HG02981 (cell line): ENCODE data around the gene SLC25A29.
"Not testable (repeated sequence)": the region's sequence is repeated elsewhere in the genome, so short reads cannot be mapped to it uniquely, and the experiment has no call there.

ENCODE experiments used
- ATAC-seq: cut with Tn5 transposase; IDR thresholded peaks from one replicate; pipeline ENCODE4 v1.9.1; 2021; ENCODE audit warnings: mild to moderate bottlenecking, moderate library complexity; ENCODE audit not compliant: unreplicated experiment

The SLC25A29 gene

DNA sequence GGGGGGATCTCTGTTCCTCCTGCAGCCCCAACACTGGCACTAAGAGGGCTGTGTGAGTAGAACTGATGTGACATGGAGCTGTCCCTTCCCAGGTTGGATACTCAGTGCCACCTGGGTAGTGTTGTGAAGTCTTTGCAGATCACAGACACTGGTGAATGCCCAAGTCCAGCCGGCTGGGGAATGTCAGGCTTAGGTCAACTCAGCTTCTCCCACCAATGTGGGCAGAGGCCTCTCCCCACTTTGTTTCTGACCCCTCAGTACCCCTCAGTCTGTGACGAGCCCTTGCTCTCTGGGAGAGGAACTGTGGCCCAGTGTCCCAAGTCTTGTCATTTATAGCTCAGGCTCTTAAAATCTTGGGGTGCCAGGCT is 11.3 kb downstream of the SLC25A29 start:
- ATAC-seq, result no peak

DNA sequence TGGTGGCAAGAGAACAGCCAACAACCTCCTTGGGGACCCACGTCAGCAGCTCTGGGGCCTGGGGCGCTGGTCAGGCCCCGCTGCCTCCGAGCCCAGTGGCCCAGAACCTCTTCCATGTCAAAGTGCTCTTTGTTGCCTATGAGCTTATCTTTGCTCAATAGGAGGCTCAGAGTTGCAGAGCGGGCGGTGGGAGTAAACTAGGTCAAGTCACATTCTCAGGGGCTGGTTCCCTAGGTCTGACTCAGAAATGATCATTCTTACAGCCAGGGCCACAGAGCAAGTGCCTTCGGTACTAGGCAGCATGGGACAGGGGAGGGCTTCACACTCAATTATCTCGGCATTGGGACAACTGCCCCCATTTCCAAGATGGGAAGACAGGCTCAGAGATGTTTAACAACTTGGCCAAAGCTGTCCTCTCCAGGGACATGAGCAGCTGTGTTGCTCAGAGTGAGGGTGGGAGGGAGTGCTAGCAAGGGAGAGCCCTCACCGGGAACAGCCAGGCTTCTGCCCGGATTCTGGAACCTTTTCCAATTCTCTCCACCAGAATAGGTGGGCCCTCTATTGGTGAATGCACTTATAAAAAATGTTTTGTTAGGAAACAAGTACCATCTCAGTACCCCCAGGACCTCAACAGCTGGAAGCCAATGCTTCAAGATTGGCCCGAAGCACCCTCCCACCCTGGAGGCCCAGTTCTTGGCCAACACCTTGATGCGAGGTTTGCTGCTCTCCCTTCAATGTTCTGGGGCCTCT is 11.9 kb downstream of the SLC25A29 start:
- ATAC-seq, result no peak

DNA sequence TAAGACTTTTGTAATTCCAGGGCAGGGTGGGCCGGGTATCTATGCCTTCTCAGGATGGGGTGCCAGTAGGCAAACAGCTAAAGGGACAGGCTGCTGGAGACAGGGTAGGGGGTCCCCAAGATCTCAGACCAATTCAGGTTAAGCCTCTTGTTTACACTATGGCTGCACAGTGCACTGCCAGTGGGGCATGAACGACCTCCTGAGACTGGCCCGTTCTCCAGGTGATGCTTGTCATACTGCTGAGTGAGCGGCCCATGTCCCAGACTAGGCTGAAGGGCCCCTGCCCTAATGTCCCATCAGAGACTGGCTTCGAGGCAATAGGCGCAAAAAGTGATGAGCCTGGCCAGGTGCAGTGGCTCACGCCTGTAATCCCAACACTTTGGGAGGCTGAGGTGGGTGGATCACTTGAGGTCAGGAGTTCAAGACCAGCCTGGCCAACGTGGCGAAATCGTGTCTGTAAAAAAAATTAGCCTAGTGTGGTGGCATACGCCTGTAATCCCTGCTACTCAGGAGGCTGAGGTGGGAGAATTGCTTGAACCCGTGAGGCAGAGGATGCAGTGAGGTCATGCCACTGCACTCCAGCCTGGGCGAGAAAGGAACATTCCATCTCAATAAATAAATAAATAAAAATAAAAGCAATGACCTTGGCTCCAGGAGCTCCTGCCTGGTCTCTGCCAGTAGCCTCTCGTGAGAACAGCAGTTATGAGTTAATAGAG is 12.6 kb downstream of the SLC25A29 start:
- ATAC-seq, result no peak

DNA sequence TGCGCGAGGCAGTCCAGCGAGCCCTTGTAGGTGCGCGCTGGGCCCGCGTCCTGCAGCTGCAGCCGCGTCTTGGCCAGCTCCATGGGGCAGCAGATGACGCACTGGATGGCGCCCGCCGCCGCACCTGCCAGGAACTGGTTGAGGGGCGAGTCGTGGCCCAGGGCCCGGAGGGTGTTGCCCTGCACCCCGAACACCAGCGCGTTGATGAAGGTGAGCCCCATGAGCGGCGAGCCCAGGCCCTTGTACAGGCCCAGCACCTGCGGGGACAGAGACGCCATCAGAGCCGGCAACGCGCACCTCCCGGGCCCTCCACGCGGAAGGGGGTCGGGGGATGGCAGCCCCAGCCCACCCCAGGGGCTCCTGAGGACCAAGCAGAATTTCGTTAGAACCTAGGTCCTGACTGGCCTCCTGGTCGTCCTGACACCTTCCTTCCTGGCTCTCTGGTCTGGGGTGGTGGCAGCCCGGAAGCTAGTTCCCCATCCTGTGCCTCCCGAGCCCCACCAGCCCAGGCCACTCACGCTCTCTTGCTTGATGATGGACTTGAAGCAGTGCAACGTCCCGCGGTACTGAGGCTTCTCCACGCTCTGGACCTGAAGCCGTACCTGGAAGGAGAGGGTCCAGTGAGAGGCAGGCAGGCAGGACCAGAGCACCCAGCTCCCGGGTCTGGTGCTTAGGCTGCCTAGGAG is 13.3 kb downstream of the SLC25A29 start:
- ATAC-seq, result no peak

DNA sequence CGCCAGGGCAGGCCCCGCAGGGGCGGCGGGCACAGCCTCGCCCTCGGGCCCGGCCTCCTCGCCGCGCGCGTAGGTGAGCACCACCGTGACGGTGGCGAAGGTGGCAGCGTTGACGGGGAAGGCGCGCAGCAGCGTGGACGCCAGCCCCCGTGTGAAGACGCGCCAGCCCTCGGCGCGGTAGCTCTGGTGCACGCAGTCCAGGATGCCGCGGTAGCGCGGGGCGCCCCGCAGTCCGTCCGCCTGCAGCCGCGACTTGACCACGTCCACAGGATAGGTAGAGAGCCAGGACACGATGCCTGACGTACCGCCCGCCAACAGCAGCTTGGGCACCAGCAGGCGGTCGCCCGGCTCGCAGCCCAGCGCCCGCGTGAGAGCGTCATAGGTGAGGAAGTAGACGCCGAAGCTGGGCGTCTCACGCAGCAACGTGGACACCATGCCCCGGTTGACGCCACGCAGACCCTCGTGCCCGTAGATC is 13.9 kb downstream of the SLC25A29 start:
- no peak for ATAC-seq

DNA sequence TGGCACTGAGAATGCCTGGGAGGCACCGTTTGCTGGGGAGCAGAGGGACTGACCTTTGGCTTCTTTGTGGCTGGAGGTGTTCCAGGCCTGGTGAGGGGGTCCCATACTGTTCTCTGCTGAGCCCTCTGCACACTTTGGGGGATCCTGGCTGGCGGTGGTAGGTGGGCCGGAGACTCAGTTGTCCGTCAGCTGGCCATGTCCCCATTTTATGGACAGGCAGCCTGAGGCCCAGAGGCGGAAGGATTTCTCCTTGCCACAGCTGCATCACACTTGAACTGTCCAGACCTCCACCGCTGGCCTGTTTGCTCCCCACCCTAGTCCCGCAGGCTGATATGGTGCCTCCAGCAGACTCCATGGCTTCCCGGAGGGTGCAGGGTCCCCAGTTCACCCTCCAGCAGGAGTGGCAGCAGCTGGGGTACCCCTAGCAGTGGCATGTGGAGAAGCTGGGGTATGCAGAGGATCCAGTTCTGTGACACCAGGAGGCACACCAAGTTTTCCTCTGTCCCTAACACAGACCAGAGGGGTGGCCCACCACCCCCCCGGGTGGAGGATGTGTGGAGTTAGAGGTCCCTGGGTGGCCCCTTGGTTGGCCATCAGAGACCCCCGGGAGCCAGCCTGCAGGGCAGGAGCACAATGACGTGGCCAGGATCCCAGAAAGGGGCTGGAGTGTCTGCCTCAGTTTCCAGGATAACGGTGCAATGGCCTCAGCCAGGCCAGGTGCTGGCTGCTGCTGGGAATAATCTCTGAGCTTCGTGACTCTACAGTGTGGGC is 14.8 kb downstream of the SLC25A29 start:
- ATAC-seq, result no peak

DNA sequence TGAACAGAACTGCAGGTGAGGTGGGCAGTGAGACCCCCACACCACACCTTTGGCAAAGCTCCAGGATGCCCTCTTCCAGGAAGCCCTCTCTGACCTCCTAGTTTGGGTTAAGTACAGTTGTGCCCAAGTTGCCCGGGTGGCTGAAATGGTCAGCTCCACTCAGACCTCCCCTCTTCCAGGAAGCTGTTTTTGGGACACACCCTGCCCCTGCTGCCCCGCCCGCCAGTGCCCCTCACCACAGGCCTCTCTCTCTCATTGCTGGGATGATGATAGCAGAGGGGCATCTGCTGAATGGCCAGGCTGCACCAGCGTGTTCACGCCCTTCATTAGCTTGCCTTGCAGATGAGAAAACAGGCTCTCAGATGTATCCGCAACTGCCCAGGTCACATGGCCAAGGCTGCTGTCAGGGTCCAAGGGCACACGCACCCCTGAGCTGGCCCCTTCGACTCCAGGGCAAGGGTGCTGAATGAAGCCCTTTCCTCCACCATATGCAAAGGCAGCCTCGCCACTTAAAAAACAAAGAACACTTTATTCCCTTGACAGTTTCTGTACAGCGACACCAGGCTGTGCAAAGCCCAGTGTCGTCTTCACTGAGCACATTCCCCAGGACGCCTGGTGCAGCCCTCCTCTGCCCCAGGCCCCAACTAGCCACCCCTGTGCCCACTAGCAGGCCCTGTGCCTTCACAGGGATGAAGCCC is 15.5 kb downstream of the SLC25A29 start:
- ATAC-seq, result no peak

DNA sequence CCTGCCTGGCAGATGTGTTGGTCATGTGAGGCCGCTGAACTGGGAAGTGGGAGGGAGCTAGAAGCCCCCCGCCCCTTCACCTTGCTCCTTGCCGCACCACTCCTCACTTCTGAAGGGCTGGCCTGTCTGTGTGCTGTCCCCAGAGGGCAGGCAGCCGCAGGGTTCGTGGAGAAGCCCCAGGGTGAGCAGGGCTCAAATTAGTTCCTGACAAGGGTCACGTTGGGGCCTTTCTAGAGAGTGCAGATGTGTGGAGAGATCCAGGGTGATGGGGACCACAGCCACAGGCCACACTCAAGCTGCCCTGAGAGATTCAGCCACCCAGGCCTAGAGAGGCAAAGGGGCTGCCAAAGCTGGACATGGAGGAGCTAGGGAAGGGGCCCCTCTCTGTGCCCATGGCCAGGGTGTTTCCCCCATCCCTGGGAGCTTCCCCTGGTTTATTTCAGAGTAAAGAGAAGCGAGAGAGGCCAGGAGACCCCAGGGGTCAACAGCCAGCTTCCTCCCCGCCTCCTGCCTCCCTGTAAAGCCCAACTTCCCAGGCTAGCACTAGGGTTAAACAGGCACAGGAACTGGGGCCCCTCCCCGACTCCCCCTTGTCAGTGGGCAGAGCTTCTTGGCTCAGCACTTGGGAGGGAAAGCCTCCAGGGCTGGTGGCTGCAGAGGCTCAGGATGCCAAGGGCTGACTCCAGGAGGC is 16.2 kb downstream of the SLC25A29 start:
- ATAC-seq, result no peak

DNA sequence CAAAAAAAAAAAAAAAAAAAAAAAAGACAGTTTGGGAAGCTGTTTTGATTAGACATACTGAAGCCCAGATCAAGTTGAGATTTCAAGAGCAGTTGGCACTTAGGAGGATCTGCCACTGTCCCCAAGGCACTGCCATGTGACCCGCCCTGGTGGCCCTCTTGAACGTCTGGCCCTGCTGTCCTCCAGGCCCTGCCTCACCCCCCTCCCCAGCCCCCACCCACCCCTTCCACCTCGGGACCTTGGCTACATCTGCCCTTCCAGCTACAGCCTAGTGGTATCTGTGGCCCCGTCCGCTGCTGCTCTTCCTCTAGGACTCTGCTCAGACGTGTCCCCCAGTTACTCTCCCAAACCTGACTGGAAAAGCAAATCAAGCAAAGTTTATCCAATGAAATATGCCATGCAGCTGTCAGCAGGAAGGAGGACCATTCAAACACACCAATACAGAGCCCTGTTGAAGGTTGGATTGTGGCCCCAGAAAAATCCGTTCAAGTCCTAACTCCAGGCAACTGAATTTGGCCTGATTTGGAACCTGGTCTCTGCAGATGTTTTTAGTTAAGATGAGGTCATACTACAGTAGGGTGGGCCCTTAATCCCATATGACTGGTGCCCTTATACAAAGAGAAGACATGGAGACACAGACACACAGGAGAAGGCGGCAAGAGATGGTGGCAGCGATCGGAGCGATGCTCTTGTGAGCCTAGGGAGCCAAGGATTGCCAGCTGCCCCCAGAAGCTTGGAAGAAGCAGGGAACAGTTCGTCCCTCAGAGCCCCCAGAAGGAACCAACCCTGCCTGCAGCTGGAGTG is 17.7 kb downstream of the SLC25A29 start:
- no peak for ATAC-seq

DNA sequence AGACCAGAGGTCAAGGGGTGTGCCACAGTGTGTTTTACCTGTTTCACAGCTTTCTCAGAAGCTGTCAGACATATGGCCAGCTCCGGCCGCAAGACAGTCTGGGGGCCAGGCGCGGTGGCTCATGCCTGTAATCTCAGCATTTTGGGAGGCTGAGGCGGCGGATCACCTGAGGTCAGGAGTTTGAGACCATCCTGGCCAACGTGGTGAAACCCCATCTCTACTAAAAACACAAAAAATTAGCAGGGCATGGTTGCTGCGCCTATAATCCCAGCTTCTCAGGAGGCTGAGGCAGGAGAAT is 18.3 kb downstream of the SLC25A29 start:
- not testable (repeated sequence) for ATAC-seq

DNA sequence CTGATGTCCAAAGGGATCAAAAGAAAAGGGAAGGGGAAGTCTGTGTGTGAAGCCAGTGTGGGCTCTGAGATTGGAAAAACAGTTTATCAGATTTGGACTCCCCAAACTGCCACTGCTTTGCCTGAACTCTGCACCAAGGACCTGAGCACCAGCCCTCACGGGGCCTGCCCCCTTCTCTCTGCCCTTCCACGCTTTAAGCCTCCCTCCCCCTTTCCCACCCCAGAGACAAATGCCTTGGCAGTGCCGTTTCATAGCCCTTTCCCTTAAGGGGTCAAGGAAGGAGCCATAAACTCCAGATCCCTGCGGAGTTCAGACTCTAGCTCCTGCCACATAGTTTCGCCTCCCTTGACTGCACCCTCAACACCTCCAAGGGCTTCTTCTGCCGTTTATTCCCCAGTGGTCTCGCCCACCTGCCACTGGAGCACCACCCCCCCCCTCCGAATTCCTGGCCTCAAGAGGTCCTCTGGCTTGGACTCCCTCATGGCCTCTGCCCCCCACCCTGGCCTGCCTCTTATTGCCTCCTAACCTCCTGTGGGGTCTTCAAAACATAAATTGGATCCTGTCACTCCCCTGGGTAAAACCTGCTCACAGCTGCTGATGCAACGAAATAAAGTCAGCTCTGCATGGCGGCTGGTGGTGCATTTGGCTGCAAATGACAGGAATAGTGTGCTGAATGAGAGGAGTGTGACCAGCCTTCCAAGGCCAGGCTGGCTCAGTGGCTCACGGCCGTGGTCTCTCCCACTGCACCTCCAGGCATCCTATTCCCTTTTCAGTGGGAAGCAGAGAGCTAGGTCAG is 18.8 kb downstream of the SLC25A29 start:
- no peak for ATAC-seq

DNA sequence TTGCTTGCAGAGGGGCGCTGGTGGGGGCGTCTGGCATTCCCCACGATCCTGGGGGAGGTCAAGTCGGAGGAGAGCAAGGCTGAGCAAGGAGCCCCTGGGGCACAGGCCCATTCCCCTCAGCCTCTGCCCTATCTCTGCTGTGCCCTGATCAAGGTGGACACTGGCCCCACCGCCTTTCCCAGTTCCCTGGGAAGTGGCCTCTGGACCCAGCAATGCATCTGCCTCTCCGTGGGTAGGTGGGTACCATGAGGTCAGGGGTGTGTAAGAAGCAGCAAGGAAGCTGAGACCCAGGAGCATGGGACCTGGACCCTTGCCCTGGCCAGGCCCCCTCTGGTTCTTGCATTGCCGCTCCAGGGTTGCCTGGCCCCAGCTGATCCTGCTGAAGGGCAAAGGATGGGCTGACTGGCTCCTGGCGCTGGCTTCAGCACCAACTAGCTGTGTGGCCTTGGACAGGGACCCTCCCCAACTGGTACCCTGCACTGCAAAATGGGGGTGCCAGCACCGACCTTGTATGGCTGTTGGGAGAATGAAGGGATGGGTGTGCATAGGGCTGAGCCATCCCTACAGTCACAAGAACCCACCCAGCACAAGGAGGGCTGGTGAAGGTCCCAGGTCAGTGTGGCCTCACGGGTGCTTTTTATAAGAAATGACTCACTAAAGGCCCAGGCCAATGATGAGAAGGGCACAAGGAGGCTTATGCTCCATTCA is 19.6 kb downstream of the SLC25A29 start:
- no peak for ATAC-seq

DNA sequence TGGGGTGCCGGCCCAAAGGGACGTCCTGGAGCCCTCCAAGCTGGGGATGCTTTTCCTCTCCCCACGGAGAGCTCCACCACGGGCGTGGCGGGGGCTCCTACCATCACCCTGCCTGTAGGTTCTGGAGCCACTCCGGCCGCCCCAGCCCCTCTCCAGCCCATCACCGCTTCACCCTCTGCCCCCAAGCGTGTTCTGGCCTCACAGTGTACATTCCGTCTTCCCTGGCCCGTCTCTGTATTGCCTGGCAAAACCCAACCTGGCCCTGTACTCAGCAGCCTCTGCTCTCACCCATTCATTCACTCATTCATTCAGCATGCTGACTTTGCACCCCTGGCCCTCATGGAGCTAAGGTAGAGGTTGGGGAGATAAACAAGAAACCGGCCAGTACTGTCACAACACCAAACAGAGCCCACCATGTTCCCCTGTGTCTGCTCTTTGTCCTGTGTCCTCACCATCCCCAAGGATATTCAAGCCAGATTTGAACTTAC is 20.3 kb downstream of the SLC25A29 start:
- no peak for ATAC-seq

DNA sequence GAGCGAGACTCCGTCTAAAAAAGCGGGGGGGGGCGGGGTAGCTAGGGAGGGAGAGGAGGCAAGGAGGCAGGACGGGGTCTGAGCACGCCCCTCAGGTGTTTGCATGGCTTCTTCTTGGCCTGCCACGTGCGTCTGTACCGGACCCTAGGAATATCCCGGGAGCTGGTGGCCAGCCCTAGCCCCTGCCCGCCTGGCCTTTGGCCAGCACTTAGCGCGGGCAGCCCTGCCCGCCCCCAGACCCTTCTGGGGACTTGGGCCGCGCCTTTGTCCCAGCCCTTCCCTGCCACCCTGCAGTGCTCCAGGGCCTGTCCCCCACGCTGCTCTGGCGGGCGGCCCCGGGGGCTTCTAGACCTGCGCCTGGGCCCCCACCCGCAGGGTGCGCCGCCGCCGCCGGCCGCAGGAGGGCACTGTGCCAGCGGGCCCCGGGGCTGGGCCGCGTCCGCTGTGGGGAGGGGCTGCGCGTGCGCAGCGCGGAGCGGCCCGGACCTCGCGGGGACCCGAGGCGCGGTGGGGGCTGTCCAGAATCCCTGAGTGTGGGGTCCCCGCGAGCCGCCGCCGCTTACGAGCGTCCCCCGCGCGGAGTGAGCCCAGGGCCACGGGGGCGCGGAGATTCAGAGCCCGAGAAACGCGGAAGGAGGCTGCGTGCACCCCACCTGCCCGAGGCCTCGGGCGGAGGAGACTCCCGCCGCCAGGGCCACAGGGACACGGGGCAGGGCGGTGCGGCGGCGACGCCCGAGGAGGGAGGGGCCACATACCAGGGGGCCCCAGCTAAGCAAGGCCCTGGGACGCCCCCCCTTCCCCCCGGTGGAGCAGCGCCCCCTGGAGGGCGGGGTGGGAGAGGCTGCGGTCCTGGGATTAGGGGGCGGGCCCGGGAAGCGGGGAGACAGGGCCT is 21.0 kb downstream of the SLC25A29 start:
- peak; percentile 83 for ATAC-seq

DNA sequence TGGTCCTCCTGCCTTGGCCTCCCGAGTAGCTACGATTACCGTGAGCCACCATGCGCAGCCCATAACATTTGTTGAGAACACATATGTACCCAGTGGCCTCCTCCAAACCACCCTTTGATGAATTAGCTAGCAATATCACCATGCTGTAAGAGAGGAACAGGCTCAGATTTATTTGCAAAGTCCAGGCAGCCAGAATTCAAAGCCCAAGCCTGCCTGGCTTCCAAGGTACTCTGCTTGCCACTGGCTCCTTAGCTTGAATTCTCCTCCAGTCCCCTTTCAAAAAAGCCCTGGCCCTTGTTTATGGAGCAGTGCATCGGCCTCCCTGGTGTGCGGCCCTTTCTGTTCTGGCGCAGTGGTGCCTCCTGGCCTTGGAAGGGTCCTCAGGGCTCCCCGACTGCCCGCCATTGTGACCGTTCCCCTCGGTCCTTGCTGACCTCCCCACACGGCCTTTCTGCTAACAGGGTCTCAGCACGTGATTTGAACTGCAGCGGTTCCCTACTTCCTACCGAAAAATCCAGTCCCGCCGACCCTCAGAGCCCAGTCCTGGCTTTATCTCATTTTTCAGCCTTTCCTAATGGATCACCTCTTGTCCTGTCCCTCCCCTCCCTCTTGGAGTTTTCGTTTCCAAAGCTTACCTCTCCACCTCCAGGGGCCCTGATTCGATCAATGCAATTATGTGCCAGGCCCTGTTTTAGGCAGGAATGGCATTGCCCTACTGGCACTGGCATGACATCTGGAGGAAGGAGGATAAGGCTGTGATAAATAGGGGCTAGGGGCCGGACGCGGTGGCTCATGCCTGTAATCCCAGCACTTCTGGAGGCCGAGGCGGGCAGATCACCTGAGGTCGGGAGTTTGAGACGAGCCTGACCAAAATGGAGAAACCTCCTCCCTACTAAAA is 22.0 kb downstream of the SLC25A29 start:
- ATAC-seq, result no peak

DNA sequence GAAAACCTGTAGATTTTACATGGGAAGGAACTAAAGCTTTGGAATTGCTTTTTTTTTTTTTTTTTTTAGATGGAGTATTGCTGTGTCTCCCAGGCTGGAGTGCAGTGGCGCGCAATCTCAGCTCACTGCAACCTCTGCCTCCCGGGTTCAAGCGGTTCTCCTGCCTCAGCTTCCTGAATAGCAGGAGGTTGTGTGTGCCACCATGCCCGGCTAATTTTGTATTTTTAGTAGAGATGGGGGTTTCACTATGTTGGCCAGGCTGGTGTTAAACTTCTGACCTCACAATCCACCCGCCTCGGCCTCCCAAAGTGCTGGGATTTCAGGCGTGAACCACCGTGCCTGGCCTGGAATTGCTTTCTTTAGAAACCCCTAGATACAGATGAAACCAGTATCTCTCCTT is 22.8 kb downstream of the SLC25A29 start:
- not testable (repeated sequence) for ATAC-seq
